Fibroblast of lung (primary cell): ENCODE measurements around the gene MAPT. TPM values are rescaled to one million over a fixed set of nuclear protein-coding genes. Genes with fewer than 3 reads are reported as not detected.
"Not testable (repeated sequence)": the region's sequence is repeated elsewhere in the genome, so short reads cannot be mapped to it uniquely, and the experiment has no call there.

Source experiments
- DNase-seq, 2 donors: peaks; one replicate each; pipeline versions ENCODE4 v3.0.0 to v3.0.0-alpha.2; 2010; ENCODE audit warnings: low read depth in 2 of 2
- H2AFZ ChIP-seq: 2 replicates; pipeline ENCODE4 v1.5.1; 2012; ENCODE audit warnings: low read length, control low read depth, inconsistent platforms
- H3K27ac ChIP-seq: 2 replicates; pipeline ENCODE4 v1.5.1; 2011; ENCODE audit warnings: low read length, control low read depth; ENCODE audit not compliant: insufficient read depth
- H3K27me3 ChIP-seq: 2 replicates; pipeline ENCODE4 v1.5.1; 2011; ENCODE audit warnings: mild to moderate bottlenecking, low read length; ENCODE audit not compliant: control insufficient read depth, insufficient read depth
- H3K36me3 ChIP-seq: 2 replicates; pipeline ENCODE4 v1.5.1; 2011; ENCODE audit warnings: low read length; ENCODE audit not compliant: control insufficient read depth, insufficient read depth
- H3K4me1 ChIP-seq: 2 replicates; pipeline ENCODE4 v1.5.1; 2011; ENCODE audit warnings: low read length; ENCODE audit not compliant: control insufficient read depth, insufficient read depth; ENCODE audit errors: extremely low read depth
- H3K4me2 ChIP-seq: 2 replicates; pipeline ENCODE4 v1.5.1; 2011; ENCODE audit warnings: low read length, control low read depth; ENCODE audit not compliant: insufficient read depth; ENCODE audit errors: extremely low read depth
- H3K4me3 ChIP-seq, 4 experiments: fragments of 200-600 bp in 1 of 4; sonication (generic) in 1 of 4; replicated peaks in 1 of 4; 2 replicates each; pipeline ENCODE4 v1.5.1; 2011 to 2016; ENCODE audit warnings: low read length in 4 of 4, low read depth in 3 of 4, mild to moderate bottlenecking in 3 of 4, control low read depth in 2 of 4, inconsistent platforms in 1 of 4, mixed read lengths in 1 of 4; ENCODE audit not compliant: insufficient read depth in 1 of 4; ENCODE audit errors: control extremely low read depth in 1 of 4
- H3K79me2 ChIP-seq: 2 replicates; pipeline ENCODE4 v1.5.1; 2012; ENCODE audit warnings: mild to moderate bottlenecking, low read length, inconsistent platforms; ENCODE audit not compliant: control insufficient read depth, insufficient read depth
- H3K9ac ChIP-seq: 2 replicates; pipeline ENCODE4 v1.5.1; 2011; ENCODE audit warnings: mild to moderate bottlenecking, low read length, control low read depth; ENCODE audit not compliant: insufficient read depth
- H3K9me3 ChIP-seq: 2 replicates; pipeline ENCODE4 v1.5.1; 2012; ENCODE audit warnings: low read depth, low read length; ENCODE audit not compliant: control insufficient read depth, insufficient read depth
- H4K20me1 ChIP-seq: 2 replicates; pipeline ENCODE4 v1.5.1; 2011; ENCODE audit warnings: low read length; ENCODE audit not compliant: control insufficient read depth, insufficient read depth; ENCODE audit errors: extremely low read depth
- CTCF ChIP-seq, 2 donors: IDR thresholded peaks in 1 of 2; conservative IDR thresholded peaks in 1 of 2; 1 replicate in 1 of 2; 2 replicates in 1 of 2; pipeline ENCODE4 v1.5.1; 2011 to 2012; ENCODE audit warnings: low read length in 2 of 2, control low read depth in 1 of 2, inconsistent platforms in 1 of 2, low read depth in 1 of 2, mild to moderate bottlenecking in 1 of 2
- EZH2 ChIP-seq: IDR thresholded peaks from 2 replicates; pipeline ENCODE4 v1.5.1; 2012; ENCODE audit warnings: low read length, control low read depth, mild to moderate bottlenecking; ENCODE audit errors: missing control alignments
- polyA plus RNA-seq, 2 donors: library from polyadenylated mRNA; depleted of rRNA in 1 of 2; stranded (reverse) in 1 of 2; unstranded in 1 of 2; fragments of >200 nt; gene quantifications; 2 replicates each; pipeline ENCODE4 v1.2.1, GENCODE V29; 2011 to 2012; ENCODE audit warnings: missing spikeins in 1 of 2
- total RNA-seq: library from RNA; depleted of rRNA; stranded (reverse); fragments of >200 nt; gene quantifications from 2 replicates; pipeline ENCODE4 v1.2.1, GENCODE V29; 2014

The MAPT gene
- total and polyA plus RNA-seq, 2 donors (not counting 1 experiment from before 2014, with no cell fraction given): 0.09 to 0.50 TPM

DNA sequence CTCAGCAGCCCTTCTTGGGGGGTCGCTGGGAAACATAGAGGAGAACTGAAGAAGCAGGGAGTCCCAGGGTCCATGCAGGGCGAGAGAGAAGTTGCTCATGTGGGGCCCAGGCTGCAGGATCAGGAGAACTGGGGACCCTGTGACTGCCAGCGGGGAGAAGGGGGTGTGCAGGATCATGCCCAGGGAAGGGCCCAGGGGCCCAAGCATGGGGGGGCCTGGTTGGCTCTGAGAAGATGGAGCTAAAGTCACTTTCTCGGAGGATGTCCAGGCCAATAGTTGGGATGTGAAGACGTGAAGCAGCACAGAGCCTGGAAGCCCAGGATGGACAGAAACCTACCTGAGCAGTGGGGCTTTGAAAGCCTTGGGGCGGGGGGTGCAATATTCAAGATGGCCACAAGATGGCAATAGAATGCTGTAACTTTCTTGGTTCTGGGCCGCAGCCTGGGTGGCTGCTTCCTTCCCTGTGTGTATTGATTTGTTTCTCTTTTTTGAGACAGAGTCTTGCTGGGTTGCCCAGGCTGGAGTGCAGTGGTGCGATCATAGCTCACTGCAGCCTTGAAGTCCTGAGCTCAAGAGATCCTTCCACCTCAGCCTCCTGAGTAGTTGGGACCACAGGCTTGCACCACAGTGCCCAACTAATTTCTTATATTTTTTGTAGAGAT, 108.1 kb downstream of the MAPT start:
- peak; percentile 33 to 58 for DNase-seq
- no peaks in the 10 kb centered on the region for H3K4me1 ChIP-seq
- no peaks in the 10 kb centered on the region for H3K36me3 ChIP-seq
- no peaks in the 10 kb centered on the region for H3K9me3 ChIP-seq
- H4K20me1 ChIP-seq: no peaks in the 10 kb centered on the region
- no peak overlapping the region for H3K27ac ChIP-seq
- no peak overlapping the region for H3K4me3 ChIP-seq
- H3K27me3 ChIP-seq: peaks cover 3% of the 10 kb centered on the region
- no peaks in the 10 kb centered on the region for H3K79me2 ChIP-seq
- TF ChIP-seq EZH2: no peak
- peak; percentile 86 to 91 for TF ChIP-seq CTCF (conservative IDR thresholded peaks at IDR 0.05 in 1 of 2, IDR thresholded peaks at IDR 0.05 in 1 of 2; ENCODE audit: low read depth in 1 of 2, low read length in 2 of 2)
- no peak overlapping the region for H3K4me2 ChIP-seq
- H3K9ac ChIP-seq: peak overlapping the region; percentile 4
- no peak overlapping the region for H2AFZ ChIP-seq

DNA sequence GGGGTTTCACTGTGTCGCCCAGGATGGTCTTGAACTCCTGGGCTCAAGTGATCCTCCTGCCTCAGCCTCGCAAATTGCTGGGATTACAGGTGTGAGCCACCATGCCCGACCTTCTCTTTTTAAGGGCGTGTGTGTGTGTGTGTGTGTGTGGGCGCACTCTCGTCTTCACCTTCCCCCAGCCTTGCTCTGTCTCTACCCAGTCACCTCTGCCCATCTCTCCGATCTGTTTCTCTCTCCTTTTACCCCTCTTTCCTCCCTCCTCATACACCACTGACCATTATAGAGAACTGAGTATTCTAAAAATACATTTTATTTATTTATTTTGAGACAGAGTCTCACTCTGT, 108.6 kb downstream of the MAPT start:
- TF ChIP-seq EZH2: no peak
- no peak for TF ChIP-seq CTCF (conservative IDR thresholded peaks at IDR 0.05 in 1 of 2, IDR thresholded peaks at IDR 0.05 in 1 of 2; ENCODE audit: low read depth in 1 of 2, low read length in 2 of 2)
- Histone ChIP-seq H3K4me1 (no peaks in the 10 kb centered on the region), H3K9me3 (no peaks in the 10 kb centered on the region), H3K79me2 (no peaks in the 10 kb centered on the region), H2AFZ (no peak overlapping the region), H4K20me1 (no peaks in the 10 kb centered on the region), H3K27ac (no peak overlapping the region), H3K4me2 (no peak overlapping the region), H3K36me3 (no peaks in the 10 kb centered on the region), H3K4me3 (no peak overlapping the region), H3K27me3 (peaks cover 3% of the 10 kb centered on the region), H3K9ac (no peak overlapping the region)
- no peak for DNase-seq

GRCh38 chr17:46003907-46004748, 109.8 kb downstream of the MAPT start:
- no peaks in the 10 kb centered on the region for H4K20me1 ChIP-seq
- H3K27me3 ChIP-seq: peaks cover 3% of the 10 kb centered on the region
- H3K79me2 ChIP-seq: no peaks in the 10 kb centered on the region
- H3K9ac ChIP-seq: no peak overlapping the region
- no peaks in the 10 kb centered on the region for H3K9me3 ChIP-seq
- no peaks in the 10 kb centered on the region for H3K4me1 ChIP-seq
- H2AFZ ChIP-seq: no peak overlapping the region
- TF ChIP-seq EZH2: no peak
- no peak for TF ChIP-seq CTCF (conservative IDR thresholded peaks at IDR 0.05 in 1 of 2, IDR thresholded peaks at IDR 0.05 in 1 of 2; ENCODE audit: low read depth in 1 of 2, low read length in 2 of 2)
- no peaks in the 10 kb centered on the region for H3K36me3 ChIP-seq
- H3K4me3 ChIP-seq: no peak overlapping the region
- no peak overlapping the region for H3K27ac ChIP-seq
- peak; percentile 11 to 18 for DNase-seq
- no peak overlapping the region for H3K4me2 ChIP-seq

GRCh38 chr17:46006082-46006481, 111.7 kb downstream of the MAPT start:
- H3K36me3 ChIP-seq, H3K9ac ChIP-seq, H3K9me3 ChIP-seq, H2AFZ ChIP-seq, H3K27me3 ChIP-seq, H4K20me1 ChIP-seq, H3K79me2 ChIP-seq, H3K4me3 ChIP-seq, H3K4me1 ChIP-seq, H3K27ac ChIP-seq, H3K4me2 ChIP-seq, DNase-seq: not testable (repeated sequence)
